AG04450 (cell line): Measurements from ENCODE around the gene VAMP1. TPM values are rescaled to one million over a fixed set of nuclear protein-coding genes. Genes with fewer than 3 reads are reported as not detected.

Source experiments
- CTCF ChIA-PET: fragments of 300-600, 350-600 bp; formaldehyde crosslinking; extraction: SDS; loops from one replicate; lab custom pipeline; 2022; ENCODE audit warnings: antibody characterized with exemption, inconsistent platforms; lab: Charles Lee
- POLR2A ChIA-PET: fragments of 350-600 bp; formaldehyde crosslinking; extraction: SDS; loops from one replicate; lab custom pipeline; 2021; ENCODE audit warnings: antibody characterized with exemption, inconsistent platforms; lab: Yijun Ruan, JAX
- DNase-seq: peaks from one replicate; pipeline ENCODE4 v3.0.0-alpha.2; 2011; ENCODE audit warnings: low read depth, low spot score
- H3K27ac ChIP-seq: one replicate; pipeline ENCODE4 v1.5.1; 2012; ENCODE audit warnings: low read depth, low read length, control low read depth
- H3K27me3 ChIP-seq: one replicate; pipeline ENCODE4 v1.6.0; 2012; ENCODE audit warnings: low read length; ENCODE audit not compliant: control insufficient read depth, insufficient read depth
- H3K4me3 ChIP-seq: 2 replicates; pipeline ENCODE4 v1.5.1; 2011; ENCODE audit warnings: mild to moderate bottlenecking, low read depth, low read length, control low read depth
- H3K9me3 ChIP-seq: 2 replicates; pipeline ENCODE4 v1.5.1; 2012; ENCODE audit warnings: low read length; ENCODE audit not compliant: control insufficient read depth, insufficient read depth
- polyA plus RNA-seq: library from polyadenylated mRNA; depleted of rRNA; stranded (reverse); fragments of >200 nt; gene quantifications from 2 replicates; pipeline ENCODE4 v1.2.3, GENCODE V29; 2011
- TF ChIP-seq, protein P1 (sequence below): IDR thresholded peaks from 2 replicates; pipeline ENCODE4 v1.5.1; 2011; ENCODE audit warnings: low read depth, low read length, control low read depth, inconsistent platforms

VAMP1 gene
- polyA plus RNA-seq, 1 experiment, result 15.1 TPM

DNA sequence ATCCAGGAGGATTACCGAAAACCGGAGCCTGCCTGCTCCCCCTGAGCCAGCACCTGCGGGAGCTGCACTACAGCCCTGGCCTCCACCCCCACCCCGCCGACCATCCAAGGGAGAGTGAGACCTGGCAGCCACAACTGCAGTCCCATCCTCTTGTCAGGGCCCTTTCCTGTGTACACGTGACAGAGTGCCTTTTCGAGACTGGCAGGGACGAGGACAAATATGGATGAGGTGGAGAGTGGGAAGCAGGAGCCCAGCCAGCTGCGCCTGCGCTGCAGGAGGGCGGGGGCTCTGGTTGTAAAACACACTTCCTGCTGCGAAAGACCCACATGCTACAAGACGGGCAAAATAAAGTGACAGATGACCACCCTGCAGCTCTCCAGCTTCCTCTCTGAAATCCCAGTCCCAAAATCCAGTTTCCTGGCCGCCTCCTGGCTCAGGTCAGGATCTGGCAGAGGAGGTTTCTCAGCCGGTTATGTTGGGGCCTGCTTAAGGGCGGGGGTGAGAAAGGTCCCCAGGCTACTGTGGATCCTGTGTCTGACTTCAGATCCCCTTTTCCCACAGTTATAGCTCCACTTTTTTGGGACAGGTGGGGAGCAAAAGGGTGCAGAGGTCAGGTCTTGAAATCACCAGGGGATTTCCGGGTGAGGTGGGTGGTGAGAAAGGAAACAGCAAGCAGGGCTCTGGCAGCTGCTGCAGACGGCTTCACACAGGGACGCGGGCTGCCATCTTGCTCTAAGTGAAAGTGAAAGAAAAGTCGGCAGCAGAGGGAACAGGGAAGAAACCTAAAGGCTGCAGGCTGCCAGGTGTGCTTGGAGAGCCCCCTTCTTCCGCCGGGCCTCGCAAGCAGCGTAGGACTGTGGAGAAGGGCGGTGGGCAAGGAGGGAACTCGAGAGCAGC lies 18.9 kb downstream of the VAMP1 start, which contains the start of gene TAPBPL:
TAPBPL (plus strand) TSS at position 695 of the 897 bp plus-strand sequence. CDS start 207 bp downstream, outside the sequence.
- ChIA-PET POLR2A (interaction anchor here (0.6 to 3.1 kb wide), 8 partner anchors 9 to 115 kb away, joined by 3 to 28 read pairs (median 5); partner anchors contain the start of genes GAPDH and VAMP1), CTCF (interaction anchor here (1.1 to 5.1 kb wide), 3 partner anchors 14 to 117 kb away, joined by 3 to 41 read pairs (median 5); no protein-coding TSS in a partner anchor)
- H3K9me3 ChIP-seq, result no peaks in the 10 kb centered on the region; the same call in 1 of the 2 replicates
- H3K27me3 ChIP-seq, result no peaks in the 10 kb centered on the region
- DNase-seq, result no peak
- TF ChIP-seq, protein P1, sequence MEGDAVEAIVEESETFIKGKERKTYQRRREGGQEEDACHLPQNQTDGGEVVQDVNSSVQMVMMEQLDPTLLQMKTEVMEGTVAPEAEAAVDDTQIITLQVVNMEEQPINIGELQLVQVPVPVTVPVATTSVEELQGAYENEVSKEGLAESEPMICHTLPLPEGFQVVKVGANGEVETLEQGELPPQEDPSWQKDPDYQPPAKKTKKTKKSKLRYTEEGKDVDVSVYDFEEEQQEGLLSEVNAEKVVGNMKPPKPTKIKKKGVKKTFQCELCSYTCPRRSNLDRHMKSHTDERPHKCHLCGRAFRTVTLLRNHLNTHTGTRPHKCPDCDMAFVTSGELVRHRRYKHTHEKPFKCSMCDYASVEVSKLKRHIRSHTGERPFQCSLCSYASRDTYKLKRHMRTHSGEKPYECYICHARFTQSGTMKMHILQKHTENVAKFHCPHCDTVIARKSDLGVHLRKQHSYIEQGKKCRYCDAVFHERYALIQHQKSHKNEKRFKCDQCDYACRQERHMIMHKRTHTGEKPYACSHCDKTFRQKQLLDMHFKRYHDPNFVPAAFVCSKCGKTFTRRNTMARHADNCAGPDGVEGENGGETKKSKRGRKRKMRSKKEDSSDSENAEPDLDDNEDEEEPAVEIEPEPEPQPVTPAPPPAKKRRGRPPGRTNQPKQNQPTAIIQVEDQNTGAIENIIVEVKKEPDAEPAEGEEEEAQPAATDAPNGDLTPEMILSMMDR, result no peak
- peak within 1 kb of the TSS; percentile 93 for H3K27ac ChIP-seq
- H3K4me3 ChIP-seq, result peak within 1 kb of the TSS; percentile 73

DNA sequence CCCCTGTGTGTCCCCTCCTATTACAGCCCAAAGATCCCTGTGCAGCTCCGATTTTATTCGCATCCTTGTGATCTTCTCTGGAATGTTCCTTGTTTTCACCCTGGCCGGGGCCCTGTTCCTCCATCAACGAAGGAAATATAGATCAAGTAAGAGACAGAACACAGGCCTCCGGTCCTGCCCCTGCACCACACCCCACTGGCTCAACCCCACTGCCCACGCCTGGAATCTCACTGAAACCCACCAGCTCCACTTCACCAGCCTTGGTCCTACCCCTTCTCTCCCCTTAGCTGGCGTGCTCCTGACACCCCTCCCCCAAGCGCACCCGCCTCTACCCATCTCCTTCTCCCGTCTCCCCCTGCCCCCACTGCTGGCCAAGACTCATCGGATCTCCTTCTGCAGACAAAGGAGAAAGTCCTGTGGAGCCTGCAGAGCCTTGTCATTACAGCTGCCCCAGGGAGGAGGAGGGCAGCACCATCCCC lies 19.6 kb downstream of the VAMP1 start:
- Histone ChIP-seq H3K9me3 (no peaks in the 10 kb centered on the region; the same call in 1 of the 2 replicates), H3K27me3 (no peaks in the 10 kb centered on the region), H3K4me3 (peak overlapping the region; percentile 73), H3K27ac (peak overlapping the region; percentile 93)
- no peak for DNase-seq
- TF ChIP-seq, protein P1, result no peak
- CTCF ChIA-PET, result interaction anchor here (0.5 to 5.1 kb wide), 4 partner anchors 9 to 254 kb away, joined by 3 to 41 read pairs (median 7); no protein-coding TSS in a partner anchor
- POLR2A ChIA-PET, result interaction anchor here (0.5 to 3.1 kb wide), 9 partner anchors 10 to 114 kb away, joined by 3 to 28 read pairs (median 5); partner anchors contain the start of genes GAPDH and VAMP1

DNA sequence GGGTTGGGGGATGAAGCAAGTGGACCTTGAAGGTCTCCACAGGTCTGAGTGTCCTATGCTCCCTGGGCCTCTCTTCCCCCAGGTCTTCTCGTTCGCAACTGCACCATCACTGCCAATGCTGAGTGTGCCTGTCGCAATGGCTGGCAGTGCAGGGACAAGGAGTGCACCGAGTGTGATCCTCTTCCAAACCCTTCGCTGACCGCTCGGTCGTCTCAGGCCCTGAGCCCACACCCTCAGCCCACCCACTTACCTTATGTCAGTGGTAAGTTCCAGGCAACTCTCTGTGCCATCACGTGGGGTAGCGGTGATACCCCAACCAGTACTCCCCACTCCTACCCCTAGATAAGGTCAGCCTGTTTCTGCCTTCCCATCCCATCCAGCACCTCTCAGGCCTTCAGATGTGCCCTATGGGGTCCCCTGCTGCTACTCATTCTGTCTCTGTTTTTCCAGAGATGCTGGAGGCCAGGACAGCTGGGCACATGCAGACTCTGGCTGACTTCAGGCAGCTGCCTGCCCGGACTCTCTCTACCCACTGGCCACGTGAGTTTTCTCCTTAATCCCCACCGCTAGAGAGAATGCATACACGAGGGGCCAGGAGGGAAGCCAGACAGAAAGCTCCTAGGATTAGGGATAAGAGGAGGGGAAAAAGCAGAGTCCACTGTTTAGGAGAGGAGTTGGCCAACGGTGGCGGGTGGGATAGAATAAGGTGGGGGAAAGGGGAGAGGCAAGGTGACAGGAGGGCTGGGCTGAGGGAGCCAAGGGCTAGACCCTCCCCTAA lies 20.2 kb downstream of the VAMP1 start:
- Histone ChIP-seq H3K4me3 (peak overlapping the region; percentile 73), H3K27ac (peak overlapping the region; percentile 93), H3K27me3 (no peaks in the 10 kb centered on the region), H3K9me3 (no peaks in the 10 kb centered on the region; the same call in 1 of the 2 replicates)
- DNase-seq, result no peak
- ChIA-PET POLR2A (interaction anchor here (0.5 to 3.1 kb wide), 7 partner anchors 9 to 84 kb away, joined by 3 to 28 read pairs (median 3); partner anchors contain the start of genes GAPDH and VAMP1), CTCF (interaction anchor here (0.5 to 5.1 kb wide), 4 partner anchors 8 to 254 kb away, joined by 3 to 41 read pairs (median 6); no protein-coding TSS in a partner anchor)
- TF ChIP-seq, protein P1, result no peak

DNA sequence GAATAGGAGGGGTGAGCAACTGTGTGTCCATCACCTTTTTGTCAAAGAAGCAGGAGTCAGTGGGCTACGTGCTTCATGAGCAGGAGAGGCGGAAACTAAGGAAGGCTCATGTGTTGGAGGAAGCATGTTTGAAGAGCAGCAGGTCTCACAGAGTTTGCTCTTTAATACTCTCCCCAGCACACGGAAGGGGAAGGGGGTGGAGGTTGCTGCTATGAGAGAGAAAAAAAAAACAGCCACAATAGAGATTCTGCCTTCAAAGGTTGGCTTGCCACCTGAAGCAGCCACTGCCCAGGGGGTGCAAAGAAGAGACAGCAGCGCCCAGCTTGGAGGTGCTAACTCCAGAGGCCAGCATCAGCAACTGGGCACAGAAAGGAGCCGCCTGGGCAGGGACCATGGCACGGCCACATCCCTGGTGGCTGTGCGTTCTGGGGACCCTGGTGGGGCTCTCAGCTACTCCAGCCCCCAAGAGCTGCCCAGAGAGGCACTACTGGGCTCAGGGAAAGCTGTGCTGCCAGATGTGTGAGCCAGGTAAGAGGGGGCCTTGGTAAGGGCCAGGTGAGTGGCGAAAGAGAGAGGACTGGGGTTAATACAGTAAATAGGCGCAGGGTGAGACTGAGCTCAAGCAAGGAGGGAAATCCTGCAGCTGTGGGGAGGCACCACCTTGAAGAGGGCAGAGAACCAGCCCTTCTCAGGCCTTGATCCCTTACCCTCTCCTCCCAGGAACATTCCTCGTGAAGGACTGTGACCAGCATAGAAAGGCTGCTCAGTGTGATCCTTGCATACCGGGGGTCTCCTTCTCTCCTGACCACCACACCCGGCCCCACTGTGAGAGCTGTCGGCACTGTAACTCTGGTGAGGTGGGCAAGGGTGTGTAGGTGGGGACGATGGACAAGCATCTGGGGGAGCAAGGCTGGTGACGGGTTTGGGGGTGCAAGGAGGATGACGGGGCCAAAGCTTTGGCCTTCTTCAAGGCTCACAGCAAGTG lies 25.5 kb downstream of the VAMP1 start, which contains the start of gene CD27:
CD27 (plus strand) TSS at position 252 of the 985 bp plus-strand sequence; CDS start at position 393, 141 bp downstream.
- Histone ChIP-seq H3K9me3 (no peaks in the 10 kb centered on the region; the same call in 1 of the 2 replicates), H3K27me3 (no peaks in the 10 kb centered on the region), H3K4me3 (no peak within 1 kb of the TSS), H3K27ac (no peak within 1 kb of the TSS)
- ChIA-PET CTCF (no interaction called here), POLR2A (no interaction called here)
- TF ChIP-seq, protein P1, result no peak
- DNase-seq, result no peak
